GM23248 (cell line): ENCODE measurements around the gene SPRN. TPM values are rescaled to one million over a fixed set of nuclear protein-coding genes. Genes with fewer than 3 reads are reported as not detected.
"Not testable (repeated sequence)": the region's sequence is repeated elsewhere in the genome, so short reads cannot be mapped to it uniquely, and the experiment has no call there.

Source experiments
- DNase-seq: peaks from one replicate; pipeline ENCODE4 v3.0.0-alpha.2; 2015
- H2AFZ ChIP-seq: fragments of 200-600 bp; sonication (generic); 2 replicates; pipeline ENCODE4 v1.6.1; 2016; ENCODE audit warnings: antibody characterized with exemption
- H3F3A ChIP-seq: fragments of 200-600 bp; sonication (generic); 2 replicates; pipeline ENCODE4 v1.6.1; 2016; ENCODE audit warnings: mild to moderate bottlenecking, antibody characterized with exemption, mixed run types; ENCODE audit not compliant: insufficient read depth
- H3K27ac ChIP-seq: fragments of 200-600 bp; sonication (generic); 2 replicates; pipeline ENCODE4 v1.5.1; 2016; ENCODE audit warnings: mild to moderate bottlenecking
- H3K27me3 ChIP-seq: fragments of 200-600 bp; sonication (generic); replicated peaks from 2 replicates; pipeline ENCODE4 v1.6.1; 2016; ENCODE audit warnings: mild to moderate bottlenecking; ENCODE audit not compliant: insufficient read depth
- H3K36me3 ChIP-seq: fragments of 200-600 bp; sonication (generic); 2 replicates; pipeline ENCODE4 v1.6.1; 2016; ENCODE audit warnings: low read depth, mild to moderate bottlenecking
- H3K4me1 ChIP-seq: fragments of 200-600 bp; sonication (generic); 2 replicates; pipeline ENCODE4 v1.6.1; 2016; ENCODE audit warnings: mild to moderate bottlenecking; ENCODE audit not compliant: insufficient read depth
- H3K4me2 ChIP-seq: fragments of 200-600 bp; sonication (generic); one replicate; pipeline ENCODE4 v1.6.1; 2016; ENCODE audit warnings: mild to moderate bottlenecking; ENCODE audit not compliant: unreplicated experiment
- H3K4me3 ChIP-seq: fragments of 200-600 bp; sonication (generic); 2 replicates; pipeline ENCODE4 v1.5.1; 2016; ENCODE audit warnings: mild to moderate bottlenecking
- H3K79me2 ChIP-seq: fragments of 200-600 bp; sonication (generic); 2 replicates; pipeline ENCODE4 v1.6.1; 2016; ENCODE audit warnings: mild to moderate bottlenecking; ENCODE audit not compliant: insufficient read depth
- H3K9ac ChIP-seq: fragments of 200-600 bp; sonication (generic); 2 replicates; pipeline ENCODE4 v1.6.1; 2016; ENCODE audit warnings: mild to moderate bottlenecking
- H3K9me2 ChIP-seq: fragments of 200-600 bp; sonication (generic); 2 replicates; pipeline ENCODE4 v1.6.1; 2016; ENCODE audit warnings: mixed run types, mild to moderate bottlenecking, moderate library complexity; ENCODE audit not compliant: insufficient read depth
- H3K9me3 ChIP-seq: fragments of 200-600 bp; sonication (generic); one replicate; pipeline ENCODE4 v1.6.1; 2017; ENCODE audit warnings: low read depth
- H4K20me1 ChIP-seq: fragments of 200-600 bp; sonication (generic); 2 replicates; pipeline ENCODE4 v1.6.0; 2016; ENCODE audit not compliant: insufficient read depth
- EZH2 ChIP-seq: fragments of 200-600 bp; sonication (generic); IDR thresholded peaks from 2 replicates; pipeline ENCODE4 v1.6.1; 2018; ENCODE audit warnings: antibody characterized with exemption, mild to moderate bottlenecking; ENCODE audit not compliant: insufficient read depth, poor library complexity, severe bottlenecking
- EZH2phosphoT487 ChIP-seq: fragments of 200-600 bp; sonication (generic); IDR thresholded peaks from 2 replicates; pipeline ENCODE4 v1.6.1; 2018; ENCODE audit warnings: antibody characterized with exemption, moderate library complexity, mild to moderate bottlenecking, low read depth; ENCODE audit not compliant: insufficient read depth
- WGBS, 2 experiments: methylation state at CpG; one replicate each; pipeline ENCODE4 v1.1.6; 2015 to 2017; ENCODE audit warnings: low lambda C conversion rate in 2 of 2, low coverage in 1 of 2; ENCODE audit errors: missing lambda C conversion rate in 2 of 2; 5-methylcytosine and 5-hydroxymethylcytosine counted together
- in situ Hi-C: fragments of 300-500 bp; cut with MboI; formaldehyde crosslinking; loops from 2 replicates; pipeline ENCODE4 v1.15.0; 2020
- polyA plus RNA-seq: library from polyadenylated mRNA; unstranded; fragments of >200 nt; fragmentation: Nextera tagmentation; extraction: Ambion mirVana; gene quantifications from 2 replicates; pipeline ENCODE4 v1.2.1, GENCODE V29; 2016
- total RNA-seq: library from RNA; depleted of rRNA; stranded (reverse); fragments of >200 nt; shearing (Covaris generic); gene quantifications from 2 replicates; pipeline ENCODE4 v1.2.3, GENCODE V29; 2014

Gene SPRN
- total and polyA plus RNA-seq, 2 experiments from 2014 or later: 0.22 to 0.34 TPM

- Histone ChIP-seq H2AFZ (no peak overlapping the region), H3K9ac (no peak overlapping the region), H3K4me1 (no peaks in the 10 kb centered on the region), H3K9me3 (no peaks in the 10 kb centered on the region), H3K36me3 (no peaks in the 10 kb centered on the region), H3K79me2 (no peaks in the 10 kb centered on the region), H3K9me2 (no peaks in the 10 kb centered on the region), H4K20me1 (no peaks in the 10 kb centered on the region), H3K4me2 (no peak overlapping the region), H3K27ac (no peak overlapping the region), H3K27me3 (no peaks in the 10 kb centered on the region), H3K4me3 (no peak overlapping the region), H3F3A (no peaks in the 10 kb centered on the region)
- TF ChIP-seq EZH2phosphoT487 (no peak), EZH2 (no peak)
- no peak for DNase-seq
- WGBS, 2 experiments: 90 to 93% methylated on average over 13 to 18 of the region's 18 CpGs
- in situ Hi-C loops: no loop called here
Measured at GRCh38 chr10:133440633-133441285, 16.3 kb upstream of the SPRN start.

GRCh38 chr10:133439517-133440461 is 15.4 kb upstream of the SPRN start:
- H3K4me2 ChIP-seq: no peak overlapping the region
- H3K9ac ChIP-seq: no peak overlapping the region
- H3K27me3 ChIP-seq: no peaks in the 10 kb centered on the region
- H3K4me3 ChIP-seq: no peak overlapping the region
- no peaks in the 10 kb centered on the region for H3K9me3 ChIP-seq
- WGBS, 2 experiments: 79 to 82% methylated on average over 24 to 25 of the region's 25 CpGs
- no peaks in the 10 kb centered on the region for H3K9me2 ChIP-seq
- H3K36me3 ChIP-seq: no peaks in the 10 kb centered on the region
- no peaks in the 10 kb centered on the region for H3F3A ChIP-seq
- in situ Hi-C loops: no loop called here
- no peak for DNase-seq
- TF ChIP-seq EZH2phosphoT487: no peak
- no peak for TF ChIP-seq EZH2
- H4K20me1 ChIP-seq: no peaks in the 10 kb centered on the region
- no peaks in the 10 kb centered on the region for H3K79me2 ChIP-seq
- H3K4me1 ChIP-seq: no peaks in the 10 kb centered on the region
- no peak overlapping the region for H2AFZ ChIP-seq
- no peak overlapping the region for H3K27ac ChIP-seq

GRCh38 chr10:133438711-133439273 is 14.4 kb upstream of the SPRN start:
- H4K20me1 ChIP-seq: no peaks in the 10 kb centered on the region
- no peaks in the 10 kb centered on the region for H3K36me3 ChIP-seq
- TF ChIP-seq EZH2 (no peak), EZH2phosphoT487 (no peak)
- H3K4me2 ChIP-seq: no peak overlapping the region
- no peaks in the 10 kb centered on the region for H3K9me2 ChIP-seq
- in situ Hi-C loops: no loop called here
- H3K79me2 ChIP-seq: no peaks in the 10 kb centered on the region
- no peak overlapping the region for H3K4me3 ChIP-seq
- H3K4me1 ChIP-seq: no peaks in the 10 kb centered on the region
- no peaks in the 10 kb centered on the region for H3K9me3 ChIP-seq
- H3K9ac ChIP-seq: no peak overlapping the region
- H3K27me3 ChIP-seq: no peaks in the 10 kb centered on the region
- H3F3A ChIP-seq: no peaks in the 10 kb centered on the region
- peak; percentile 49 for DNase-seq
- H2AFZ ChIP-seq: no peak overlapping the region
- 51 to 55% methylated on average over 11 of the region's 11 CpGs for WGBS, 2 experiments
- no peak overlapping the region for H3K27ac ChIP-seq

- H3K27ac ChIP-seq, H3K79me2 ChIP-seq, H3K4me2 ChIP-seq, in situ Hi-C loops, H3K9me3 ChIP-seq, H3K27me3 ChIP-seq, H3F3A ChIP-seq, H3K36me3 ChIP-seq, H3K9me2 ChIP-seq, H3K9ac ChIP-seq, H4K20me1 ChIP-seq, DNase-seq, H3K4me3 ChIP-seq, H3K4me1 ChIP-seq, H2AFZ ChIP-seq: not testable (repeated sequence)
- 75 to 90% methylated on average over 9 to 13 of the region's 25 CpGs for WGBS, 2 experiments
Measured at GRCh38 chr10:133432789-133433188, 8.4 kb upstream of the SPRN start.

GRCh38 chr10:133431888-133432613 is 7.6 kb upstream of the SPRN start:
- H3K36me3 ChIP-seq, H2AFZ ChIP-seq, H3K4me2 ChIP-seq, in situ Hi-C loops, H3F3A ChIP-seq, H3K9ac ChIP-seq, H3K9me2 ChIP-seq, H4K20me1 ChIP-seq, H3K4me1 ChIP-seq, H3K27me3 ChIP-seq, H3K4me3 ChIP-seq, H3K27ac ChIP-seq, DNase-seq, H3K79me2 ChIP-seq, H3K9me3 ChIP-seq: not testable (repeated sequence)
- WGBS, 2 experiments: 50 to 55% methylated on average over 7 to 9 of the region's 9 CpGs

GRCh38 chr10:133429571-133429970 is 5.1 kb upstream of the SPRN start:
- WGBS, 2 experiments: 92 to 100% methylated on average over 4 of the region's 4 CpGs
- H3K9me3 ChIP-seq, H4K20me1 ChIP-seq, in situ Hi-C loops, H3K4me1 ChIP-seq, DNase-seq, H3K27ac ChIP-seq, H3K4me3 ChIP-seq, H3K9ac ChIP-seq, H3K36me3 ChIP-seq, H3F3A ChIP-seq, H3K9me2 ChIP-seq, H3K4me2 ChIP-seq, H3K79me2 ChIP-seq, H3K27me3 ChIP-seq, H2AFZ ChIP-seq: not testable (repeated sequence)
